UCSD-AML1 (cell line): ENCODE results near the gene IL12RB1.
"Not testable (repeated sequence)": the region's sequence is repeated elsewhere in the genome, so short reads cannot be mapped to it uniquely, and the experiment has no call there.

Experiments
- DNase-seq: peaks from one replicate; lab custom pipeline; 2025; ENCODE audit not compliant: unreplicated experiment; lab: John Stamatoyannopoulos, UW

Gene IL12RB1

GRCh38 chr19:18051887-18052286 lies 34.8 kb downstream of the IL12RB1 start:
- no peak for DNase-seq

GRCh38 chr19:18049385-18049784 lies 37.3 kb downstream of the IL12RB1 start:
- DNase-seq, result no peak

DNA sequence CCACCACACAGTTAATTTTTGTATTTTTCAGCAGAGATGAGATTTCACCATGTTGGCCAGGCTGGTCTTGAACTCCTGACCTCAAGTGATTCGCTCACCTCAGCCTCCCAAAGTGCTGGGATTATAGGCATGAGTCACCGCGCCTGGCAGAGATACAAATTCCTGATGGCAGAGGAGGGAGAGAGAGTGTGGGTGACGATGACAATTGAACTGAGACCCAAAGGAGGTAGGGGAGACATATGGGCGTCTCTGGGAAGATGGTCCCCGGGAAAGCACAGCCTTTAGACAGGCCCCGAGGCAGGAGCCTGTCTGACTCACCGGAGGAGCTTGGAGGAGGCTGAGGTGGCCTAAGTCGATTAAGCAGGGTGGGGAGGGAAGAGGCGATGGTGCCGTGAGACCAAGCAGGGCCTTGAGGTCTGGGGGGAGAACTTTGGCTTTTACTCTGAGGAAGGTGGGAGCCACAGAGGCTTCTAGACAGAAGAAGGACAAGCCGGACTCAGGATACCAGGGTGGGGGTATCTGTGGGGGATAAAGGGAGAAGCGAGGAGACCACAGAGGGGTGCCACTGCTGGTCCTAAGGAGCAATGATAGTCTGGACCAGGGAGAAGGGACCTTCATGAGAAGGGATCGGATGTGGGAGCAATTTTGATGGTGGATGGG lies 40.5 kb downstream of the IL12RB1 start:
- DNase-seq, result no peak

DNA sequence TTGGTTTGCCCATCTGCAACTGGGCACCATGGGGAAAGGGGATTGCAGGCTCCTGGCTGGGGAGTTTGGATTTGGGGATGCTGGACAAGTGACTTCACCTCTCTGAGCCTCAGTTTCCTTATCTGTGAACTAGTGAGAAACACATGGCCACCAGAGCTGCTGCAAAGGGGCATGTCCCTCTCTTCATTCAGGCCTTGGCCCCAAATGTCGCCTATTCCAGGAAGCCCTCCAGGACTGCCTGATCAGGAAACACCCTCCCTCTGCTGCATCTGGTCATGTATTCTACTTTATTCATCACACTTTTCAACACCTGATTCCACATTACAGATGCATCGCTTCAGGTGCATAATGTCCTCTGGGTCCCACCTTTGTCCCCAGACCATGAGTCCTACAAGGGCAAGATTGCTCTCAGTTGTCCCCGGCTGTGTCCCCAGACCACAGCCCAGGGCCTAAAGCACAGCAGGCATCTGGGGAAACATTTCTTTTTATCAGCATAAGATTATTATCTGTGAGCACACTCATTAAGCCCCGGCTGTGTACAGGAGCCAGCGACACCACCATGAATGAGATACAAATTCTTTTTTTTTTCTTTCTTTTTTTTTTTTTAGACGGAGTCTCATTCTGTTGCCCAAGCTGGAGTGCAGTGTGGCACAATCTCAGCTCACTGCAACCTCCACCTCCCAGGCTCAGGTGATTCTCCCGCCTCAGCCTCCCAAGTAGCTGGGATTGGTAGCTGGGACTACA lies 41.3 kb downstream of the IL12RB1 start:
- no peak for DNase-seq

GRCh38 chr19:18044825-18045304 lies 41.9 kb downstream of the IL12RB1 start:
- peak; percentile 70 for DNase-seq

DNA sequence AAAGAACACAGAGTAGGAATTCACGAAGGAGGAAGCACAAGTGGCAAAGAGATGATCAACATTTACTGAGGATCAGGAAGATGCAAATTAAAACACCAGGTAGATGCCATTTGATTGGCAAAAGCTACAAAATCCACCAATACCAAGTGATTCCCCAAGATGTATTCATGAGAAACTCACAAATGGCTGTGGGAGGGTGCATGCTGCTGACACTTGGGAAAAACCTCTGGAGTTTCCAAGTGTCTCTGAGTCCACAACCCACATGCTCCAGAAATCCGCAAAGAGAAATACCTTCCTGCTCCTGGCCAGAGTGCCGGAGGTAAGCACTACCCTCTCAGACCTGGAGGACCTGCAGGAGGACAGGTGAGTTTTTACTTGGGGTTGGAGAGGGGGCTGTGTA lies 43.1 kb downstream of the IL12RB1 start:
- no peak for DNase-seq

DNA sequence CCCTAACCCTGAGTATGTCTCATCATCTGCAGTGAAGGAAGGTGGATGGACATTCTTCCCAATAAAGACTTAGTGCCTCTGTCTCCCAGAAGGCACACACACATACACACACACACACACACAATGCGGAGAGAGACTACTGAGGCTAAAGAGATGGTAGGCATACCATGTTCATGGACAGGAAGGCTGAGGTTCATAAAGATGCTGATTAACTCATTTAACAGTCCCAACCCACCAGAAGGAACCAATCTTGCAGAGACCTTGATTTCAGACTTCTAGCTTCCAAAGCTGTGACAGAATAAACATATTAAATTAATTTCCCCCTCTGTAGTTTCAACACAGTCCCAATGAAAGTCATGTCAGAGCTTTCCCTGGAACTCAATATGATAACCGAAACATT lies 45.7 kb downstream of the IL12RB1 start:
- DNase-seq, result no peak

GRCh38 chr19:18032102-18032501 lies 54.6 kb downstream of the IL12RB1 start:
- DNase-seq, result not testable (repeated sequence)

DNA sequence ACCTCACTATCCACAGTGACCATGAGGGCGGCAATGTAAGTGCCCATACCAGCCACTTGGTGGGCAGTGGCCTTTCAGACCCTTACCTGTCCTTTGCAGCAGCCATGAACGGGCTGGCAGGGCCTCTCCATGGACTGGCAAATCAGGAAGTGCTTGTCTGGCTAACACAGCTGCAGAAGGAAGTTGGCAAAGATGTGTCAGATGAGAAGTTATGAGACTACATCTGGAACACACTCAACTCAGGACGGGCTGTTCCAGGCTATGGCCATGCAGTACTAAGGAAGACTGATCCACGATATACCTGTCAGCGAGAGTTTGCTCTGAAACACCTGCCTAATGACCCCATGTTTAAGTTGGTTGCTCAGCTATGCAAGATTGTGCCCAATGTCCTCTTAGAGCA lies 55.3 kb downstream of the IL12RB1 start:
- peak; percentile 36 for DNase-seq

- DNase-seq, result no peak
Measured at GRCh38 chr19:18029617-18030338, 57.0 kb downstream of the IL12RB1 start.

- DNase-seq, result no peak
Measured at GRCh38 chr19:18027151-18027550, 59.6 kb downstream of the IL12RB1 start.

- peak; percentile 90 for DNase-seq
Measured at GRCh38 chr19:18023622-18024251, 63.0 kb downstream of the IL12RB1 start.

DNA sequence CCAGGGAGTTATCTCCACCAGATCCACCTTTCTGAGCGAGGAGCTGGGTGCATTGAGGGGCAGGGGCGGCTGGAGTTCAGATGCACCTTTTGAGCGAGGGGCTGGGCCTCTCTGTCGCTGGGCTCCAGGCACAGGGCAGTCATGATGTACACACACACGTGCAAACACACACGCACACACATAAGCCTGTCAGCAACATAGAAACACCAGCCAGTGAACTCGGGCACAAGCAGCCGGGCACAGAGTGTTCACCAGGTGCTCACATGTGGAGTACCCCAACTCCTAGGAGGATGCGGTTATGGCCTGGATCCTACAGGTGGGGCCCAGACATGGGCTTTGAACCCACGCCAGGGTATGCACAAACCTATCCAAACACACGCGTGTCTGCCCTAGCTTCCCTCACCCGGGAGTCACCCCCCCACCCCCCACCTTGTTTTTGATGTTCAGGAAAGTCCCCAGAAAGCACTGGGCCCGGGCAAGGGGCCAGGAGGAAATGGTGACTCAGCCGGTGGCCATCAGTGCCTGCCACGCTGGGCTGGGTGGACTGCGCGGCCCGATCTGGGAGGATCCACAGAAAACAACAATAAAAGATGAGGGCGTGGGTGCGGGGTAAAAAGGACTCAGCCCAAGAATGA lies 65.5 kb downstream of the IL12RB1 start:
- peak; percentile 71 for DNase-seq

GRCh38 chr19:18020212-18021085 lies 66.3 kb downstream of the IL12RB1 start:
- no peak for DNase-seq

DNA sequence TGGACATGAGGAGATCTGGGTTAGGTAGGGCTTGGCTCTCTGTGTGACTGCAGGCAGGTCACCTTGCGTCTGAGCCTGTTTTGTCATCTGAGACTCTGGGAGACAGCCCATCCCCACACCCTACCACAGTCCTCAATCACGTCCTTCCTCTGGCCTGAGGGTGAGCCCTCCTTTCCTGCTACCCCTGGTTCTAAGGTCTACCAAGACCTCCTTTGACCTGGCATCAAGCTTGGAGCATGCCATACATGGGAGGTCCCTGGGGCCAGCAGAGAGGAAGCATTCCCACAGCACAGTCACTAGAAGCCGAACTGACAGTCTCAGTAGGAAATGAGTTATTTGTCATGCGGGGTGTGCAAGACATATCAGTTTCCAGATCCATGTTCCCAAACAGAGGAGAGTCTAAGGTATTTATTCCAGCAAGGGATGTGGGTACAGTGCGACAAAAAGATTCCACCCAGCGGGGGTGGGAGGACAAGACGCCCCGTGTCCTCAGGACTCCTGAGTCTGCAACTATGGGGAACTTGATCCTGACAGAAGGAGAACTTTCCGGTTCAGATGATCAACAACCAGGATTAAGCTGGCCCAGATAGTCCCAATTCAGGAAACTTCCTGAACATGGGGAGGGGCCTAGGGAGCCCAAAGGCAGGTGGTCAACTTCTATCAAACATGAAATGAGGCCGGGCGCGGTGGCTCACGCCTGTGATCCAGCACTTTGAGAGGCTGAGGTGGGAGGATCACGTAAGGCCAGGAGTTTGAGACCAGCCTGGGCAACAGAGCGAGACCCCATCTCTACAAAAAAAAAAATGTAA lies 69.3 kb downstream of the IL12RB1 start:
- peak; percentile 45 for DNase-seq

GRCh38 chr19:18016209-18016910 lies 70.4 kb downstream of the IL12RB1 start:
- DNase-seq, result no peak

- DNase-seq, result no peak
Measured at GRCh38 chr19:18014197-18014596, 72.5 kb downstream of the IL12RB1 start.
